ENCODE measurements around the gene NDN.
"Not testable (repeated sequence)": the region's sequence is repeated elsewhere in the genome, so short reads cannot be mapped to it uniquely, and the experiment has no call there.

The NDN gene, protein sequence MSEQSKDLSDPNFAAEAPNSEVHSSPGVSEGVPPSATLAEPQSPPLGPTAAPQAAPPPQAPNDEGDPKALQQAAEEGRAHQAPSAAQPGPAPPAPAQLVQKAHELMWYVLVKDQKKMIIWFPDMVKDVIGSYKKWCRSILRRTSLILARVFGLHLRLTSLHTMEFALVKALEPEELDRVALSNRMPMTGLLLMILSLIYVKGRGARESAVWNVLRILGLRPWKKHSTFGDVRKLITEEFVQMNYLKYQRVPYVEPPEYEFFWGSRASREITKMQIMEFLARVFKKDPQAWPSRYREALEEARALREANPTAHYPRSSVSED

DNA sequence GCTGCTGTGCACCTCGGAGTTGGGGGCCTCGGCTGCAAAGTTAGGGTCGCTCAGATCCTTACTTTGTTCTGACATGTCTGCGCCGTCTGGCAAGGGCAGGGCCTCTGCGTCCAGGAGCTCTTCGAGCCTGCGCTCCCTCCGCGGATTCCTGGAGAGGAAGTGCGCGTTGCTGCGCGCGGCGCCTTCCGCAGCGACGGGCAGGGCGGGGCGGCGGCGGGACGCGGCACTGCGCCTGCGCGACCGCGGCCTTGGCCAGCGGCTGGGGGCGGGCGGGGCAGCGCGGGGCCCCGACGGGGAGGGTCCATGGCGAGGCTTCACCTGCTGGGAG is at the start of gene NDN:
Gene NDN, minus strand, starts transcription at position 163 of the 328 bp plus-strand sequence. Its CDS starts 88 bp downstream, at position 75.
- no peak for DNase-seq (ENCODE audit: low read depth)

DNA sequence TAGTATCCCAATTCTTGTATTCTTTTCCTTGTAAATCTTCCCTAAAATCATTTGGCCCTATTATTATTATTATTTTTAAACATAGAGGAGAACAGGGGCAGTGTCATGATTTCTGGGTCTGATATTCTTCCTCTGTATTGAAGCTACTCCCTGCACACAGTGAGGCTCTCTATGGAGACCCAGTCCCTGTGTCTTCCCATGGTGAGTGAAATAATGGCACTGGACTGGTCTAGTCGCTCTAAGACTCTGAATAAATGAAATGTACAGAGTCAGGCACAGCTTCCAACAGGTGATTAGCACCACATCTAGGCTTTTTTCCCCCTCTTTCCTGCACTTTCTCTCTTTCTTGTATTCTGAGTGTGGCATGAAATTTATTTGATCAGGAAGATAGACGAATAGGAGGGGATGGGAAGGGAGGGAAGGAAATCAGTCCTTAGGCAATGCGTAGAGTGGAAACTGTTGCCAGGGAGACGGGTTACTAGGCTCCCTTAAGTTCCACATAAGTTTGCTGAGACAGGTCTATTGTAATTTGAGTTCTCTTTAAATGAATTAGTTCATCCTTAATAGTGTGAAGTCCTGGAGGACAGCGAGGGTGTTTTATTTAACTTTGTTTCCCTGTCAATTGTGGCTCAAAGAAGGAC is 49.0 kb upstream of the NDN start:
- no peak for DNase-seq (ENCODE audit: low read depth)

DNA sequence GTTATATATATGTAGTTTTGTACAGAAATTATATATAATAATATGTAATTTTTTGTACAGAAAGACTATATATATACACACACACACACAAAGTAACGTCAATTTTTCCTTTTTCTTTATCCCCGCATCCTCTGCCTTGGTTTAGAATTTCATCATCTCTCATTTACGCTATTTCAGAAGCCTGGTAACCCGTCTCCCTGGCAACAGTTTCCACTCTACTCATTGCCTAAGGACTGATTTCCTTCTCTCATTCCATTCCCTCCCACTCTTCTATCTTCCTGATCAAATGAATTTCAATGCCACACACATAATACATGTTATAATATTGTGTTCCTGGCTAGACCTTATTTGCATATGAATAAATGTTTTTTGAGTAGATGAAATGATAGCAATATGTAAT is 47.8 kb upstream of the NDN start:
- DNase-seq (ENCODE audit: low read depth): no peak

DNA sequence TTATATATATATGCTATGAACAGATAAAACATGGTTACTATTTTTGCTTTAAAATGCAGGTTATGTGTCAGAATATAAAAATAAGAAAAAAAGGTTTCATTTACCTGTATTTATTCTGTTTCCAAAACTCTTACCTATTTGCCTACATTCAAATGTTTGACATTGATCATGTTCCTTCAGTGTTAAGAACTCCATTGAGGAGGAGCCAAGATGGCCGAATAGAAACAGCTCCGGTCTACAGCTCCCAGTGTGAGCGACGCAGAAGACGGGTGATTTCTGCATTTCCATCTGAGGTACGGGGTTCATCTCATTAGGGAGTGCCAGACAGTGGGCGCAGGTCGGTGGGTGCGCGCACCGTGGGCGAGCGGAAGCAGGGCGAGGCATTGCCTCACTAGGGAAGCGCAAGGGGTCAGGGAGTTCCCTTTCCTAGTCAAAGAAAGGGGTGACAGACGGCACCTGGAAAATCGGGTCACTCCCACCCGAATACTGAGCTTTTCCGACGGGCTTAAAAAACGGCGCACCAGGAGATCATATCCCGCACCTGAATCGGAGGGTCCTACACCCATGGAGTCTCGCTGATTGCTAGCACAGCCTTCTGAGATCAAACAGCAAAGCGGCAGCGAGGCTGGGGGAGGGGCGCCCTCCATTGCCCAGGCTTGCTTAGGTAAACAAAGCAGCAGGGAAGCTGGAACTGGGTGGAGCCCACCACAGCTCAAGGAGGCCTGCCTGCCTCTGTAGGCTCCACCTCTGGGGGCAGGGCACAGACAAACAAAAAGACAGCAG is 27.0 kb upstream of the NDN start:
- DNase-seq (ENCODE audit: low read depth): not testable (repeated sequence)

DNA sequence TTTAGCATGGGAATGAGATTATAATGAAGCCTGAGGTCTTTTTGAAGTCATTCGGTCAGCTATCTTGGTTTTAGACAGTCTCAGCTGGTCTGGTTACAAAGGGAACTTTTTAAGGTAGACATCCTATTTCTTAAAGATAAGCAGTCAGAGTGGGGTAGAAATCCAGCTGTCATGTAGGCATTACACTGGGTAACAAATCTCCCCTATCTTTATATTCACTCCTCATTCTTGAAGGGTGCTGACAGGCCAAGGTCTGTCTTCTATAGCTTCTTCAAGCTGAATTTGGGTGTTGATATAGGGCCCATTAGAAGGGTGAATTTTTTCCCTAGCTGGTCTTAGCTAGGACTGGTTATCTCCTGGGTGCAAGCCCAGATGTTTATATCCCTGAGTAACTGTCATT is 21.2 kb upstream of the NDN start:
- DNase-seq (ENCODE audit: low read depth): no peak

DNA sequence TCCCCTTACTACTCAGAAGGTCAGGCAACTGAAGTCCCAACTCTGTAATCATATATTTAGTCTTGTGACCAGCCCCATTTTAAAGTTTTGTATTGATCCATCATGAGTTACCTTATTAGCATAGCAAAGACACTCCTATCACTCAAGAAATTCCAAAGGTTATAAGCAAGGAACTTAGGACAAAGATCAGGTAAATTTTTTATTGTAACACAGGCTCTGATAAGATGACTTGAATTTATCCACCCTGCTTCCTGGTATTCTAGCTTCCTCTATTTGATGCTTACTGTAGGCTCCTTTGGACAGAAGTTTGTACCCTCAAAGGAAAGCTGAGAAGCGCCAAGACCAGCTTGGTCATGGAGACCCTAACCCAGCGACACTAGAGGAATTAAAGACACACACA is 8.2 kb upstream of the NDN start:
- no peak for DNase-seq (ENCODE audit: low read depth)

DNA sequence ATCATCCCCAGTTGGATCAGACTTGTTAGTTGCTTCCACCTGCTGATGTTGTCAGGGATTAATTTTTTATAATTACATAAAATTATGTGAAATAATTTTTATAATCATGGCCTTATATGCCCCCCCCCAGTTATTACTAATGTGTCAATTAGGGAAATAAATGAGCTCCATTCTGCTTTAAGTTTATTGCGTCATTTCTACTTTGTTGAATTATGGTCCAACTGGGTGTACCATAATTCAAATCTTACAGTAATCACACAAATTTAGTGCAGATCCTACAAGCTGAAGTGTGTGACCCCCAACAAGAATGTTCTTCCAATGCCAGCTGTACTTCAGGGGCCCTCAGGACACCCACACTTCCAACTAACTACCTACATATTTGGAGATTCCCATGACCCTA is 7.5 kb upstream of the NDN start:
- no peak for DNase-seq (ENCODE audit: low read depth)

DNA sequence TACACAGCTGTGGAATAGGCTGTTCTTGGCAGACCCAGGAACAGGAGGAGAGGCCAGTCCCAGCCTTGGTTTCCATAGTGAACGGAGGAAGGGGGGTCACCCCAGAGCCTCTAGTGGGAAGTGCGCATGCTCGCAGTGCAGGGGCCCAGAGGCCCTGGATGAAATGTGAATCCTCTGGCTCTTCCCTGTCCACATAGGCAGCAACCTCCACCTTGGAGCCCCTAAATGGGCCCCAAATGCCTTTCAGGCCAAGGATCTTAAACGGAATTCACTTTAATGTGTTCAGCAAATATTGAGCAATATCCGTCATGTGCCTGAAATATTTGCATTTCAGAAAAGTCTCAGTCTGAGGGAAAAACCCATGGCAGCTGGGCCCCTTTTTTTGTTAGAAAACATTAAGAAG is 3.3 kb upstream of the NDN start:
- DNase-seq (ENCODE audit: low read depth): no peak

DNA sequence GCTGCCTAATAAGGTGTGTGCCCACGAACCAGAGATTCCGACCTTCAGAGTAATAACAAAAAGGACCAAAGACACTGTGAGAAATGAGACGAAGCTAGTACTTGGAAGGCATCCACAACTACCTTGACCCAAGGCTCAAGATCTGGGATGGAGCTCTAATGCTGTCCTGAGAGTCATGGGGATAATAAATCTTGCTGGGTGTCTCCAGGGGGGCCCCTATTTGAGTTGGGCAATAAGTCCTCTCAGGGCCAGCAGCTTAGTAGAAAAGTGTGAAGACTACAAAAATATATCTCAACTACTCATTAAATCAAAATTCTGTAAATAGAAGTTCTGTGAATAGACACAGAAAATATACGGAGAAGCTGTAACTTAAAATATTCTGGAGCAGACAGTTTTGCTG is 2.9 kb upstream of the NDN start:
- DNase-seq (ENCODE audit: low read depth): no peak

DNA sequence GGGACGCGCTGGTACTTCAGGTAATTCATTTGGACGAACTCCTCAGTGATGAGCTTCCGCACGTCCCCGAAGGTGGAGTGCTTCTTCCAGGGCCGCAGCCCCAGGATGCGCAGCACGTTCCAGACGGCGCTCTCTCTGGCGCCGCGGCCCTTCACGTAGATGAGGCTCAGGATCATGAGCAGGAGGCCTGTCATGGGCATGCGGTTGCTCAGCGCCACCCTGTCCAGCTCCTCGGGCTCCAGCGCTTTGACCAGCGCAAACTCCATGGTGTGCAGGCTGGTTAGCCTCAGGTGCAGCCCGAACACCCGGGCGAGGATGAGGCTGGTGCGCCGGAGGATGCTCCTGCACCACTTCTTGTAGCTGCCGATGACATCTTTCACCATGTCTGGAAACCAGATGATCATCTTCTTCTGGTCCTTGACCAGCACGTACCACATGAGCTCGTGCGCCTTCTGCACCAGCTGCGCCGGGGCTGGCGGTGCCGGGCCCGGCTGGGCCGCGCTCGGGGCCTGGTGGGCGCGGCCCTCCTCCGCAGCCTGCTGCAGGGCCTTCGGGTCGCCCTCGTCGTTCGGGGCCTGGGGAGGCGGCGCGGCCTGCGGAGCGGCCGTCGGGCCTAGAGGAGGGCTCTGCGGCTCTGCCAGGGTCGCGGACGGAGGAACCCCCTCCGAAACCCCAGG is 501 bp downstream of the NDN start:
- no peak for DNase-seq (ENCODE audit: low read depth)

DNA sequence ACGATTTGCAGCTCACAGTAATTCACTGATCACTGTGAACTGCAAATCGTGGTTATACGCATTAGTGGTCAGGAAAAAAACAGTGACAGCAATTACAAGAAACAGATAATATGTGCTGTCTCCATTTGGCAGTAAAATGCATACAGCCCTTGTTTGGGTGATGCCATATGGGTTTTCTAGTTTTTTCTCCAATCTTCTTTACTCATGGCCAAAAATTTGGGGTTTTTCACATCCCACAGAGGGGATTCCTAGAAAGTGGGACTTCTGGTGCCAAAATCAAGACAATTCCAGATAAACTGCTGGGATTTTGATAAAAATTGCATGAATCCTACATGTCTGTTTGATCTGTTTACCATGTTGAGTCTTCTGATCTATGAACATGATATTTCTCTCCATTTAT is 15.6 kb downstream of the NDN start:
- no peak for DNase-seq (ENCODE audit: low read depth)

DNA sequence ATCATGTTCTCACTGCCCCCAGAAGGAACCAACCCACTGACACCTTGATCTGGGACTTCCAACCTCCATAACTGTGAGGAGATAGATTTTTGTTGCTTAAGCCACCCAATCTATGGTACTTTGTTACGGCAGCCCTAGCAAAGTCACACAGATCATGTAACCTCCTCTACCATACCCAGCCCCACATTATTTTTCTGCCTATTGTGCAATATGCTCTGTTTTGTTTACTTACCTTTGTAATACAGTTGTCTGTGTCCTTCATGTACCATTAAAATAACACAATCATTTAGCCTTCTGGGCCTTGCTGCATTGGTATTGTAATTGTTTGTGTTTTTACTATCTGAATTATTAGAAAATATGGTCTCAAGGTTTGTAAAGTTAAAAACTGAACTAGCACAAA is 16.1 kb downstream of the NDN start:
- DNase-seq (ENCODE audit: low read depth): no peak

DNA sequence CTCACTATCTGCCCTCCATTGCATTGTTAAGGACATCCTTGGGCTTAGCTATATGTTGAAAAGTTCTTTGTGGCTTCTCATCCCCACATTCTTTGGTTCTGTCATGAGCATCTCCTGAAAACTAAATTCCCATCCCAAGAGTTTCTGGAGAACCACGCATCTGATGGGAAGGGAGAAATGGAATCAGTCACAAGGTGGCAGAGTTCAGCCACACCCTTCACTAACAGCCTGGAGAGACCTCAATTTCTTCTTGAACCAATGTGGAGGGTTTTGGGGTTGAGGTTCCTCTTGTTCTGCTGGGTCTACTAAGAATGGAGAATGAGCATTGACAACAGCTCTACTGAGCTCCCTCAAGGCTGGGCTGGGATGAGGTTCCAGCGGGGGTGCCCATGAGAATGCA is 23.9 kb downstream of the NDN start:
- no peak for DNase-seq (ENCODE audit: low read depth)

DNA sequence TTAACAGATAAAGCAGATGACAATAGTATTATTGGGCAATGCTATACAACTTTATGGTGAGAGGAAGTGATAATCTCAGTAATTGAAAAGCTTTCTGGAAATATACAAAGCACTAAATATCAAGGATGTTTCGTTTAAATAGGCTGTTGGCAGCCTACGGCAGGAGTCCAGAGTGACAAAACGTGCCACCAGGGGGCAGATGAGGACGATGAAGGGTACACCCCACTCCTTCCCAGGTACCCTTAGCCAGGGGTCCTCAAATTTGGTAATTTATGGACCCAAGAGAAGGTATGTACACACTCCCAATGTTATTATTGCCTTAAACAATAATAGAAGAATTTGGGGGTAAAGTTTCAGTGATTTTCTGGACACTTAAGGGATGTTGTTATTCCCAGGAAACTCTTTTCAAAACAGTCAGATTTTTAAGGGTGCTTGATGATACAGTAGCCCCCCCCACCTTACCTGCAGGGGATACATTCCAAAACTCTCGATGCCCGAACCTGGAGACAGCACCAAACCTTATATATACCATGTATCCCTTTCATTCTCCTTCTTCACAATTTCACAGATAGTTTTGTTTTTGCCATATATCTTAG is 38.1 kb downstream of the NDN start:
- DNase-seq (ENCODE audit: low read depth): no peak

DNA sequence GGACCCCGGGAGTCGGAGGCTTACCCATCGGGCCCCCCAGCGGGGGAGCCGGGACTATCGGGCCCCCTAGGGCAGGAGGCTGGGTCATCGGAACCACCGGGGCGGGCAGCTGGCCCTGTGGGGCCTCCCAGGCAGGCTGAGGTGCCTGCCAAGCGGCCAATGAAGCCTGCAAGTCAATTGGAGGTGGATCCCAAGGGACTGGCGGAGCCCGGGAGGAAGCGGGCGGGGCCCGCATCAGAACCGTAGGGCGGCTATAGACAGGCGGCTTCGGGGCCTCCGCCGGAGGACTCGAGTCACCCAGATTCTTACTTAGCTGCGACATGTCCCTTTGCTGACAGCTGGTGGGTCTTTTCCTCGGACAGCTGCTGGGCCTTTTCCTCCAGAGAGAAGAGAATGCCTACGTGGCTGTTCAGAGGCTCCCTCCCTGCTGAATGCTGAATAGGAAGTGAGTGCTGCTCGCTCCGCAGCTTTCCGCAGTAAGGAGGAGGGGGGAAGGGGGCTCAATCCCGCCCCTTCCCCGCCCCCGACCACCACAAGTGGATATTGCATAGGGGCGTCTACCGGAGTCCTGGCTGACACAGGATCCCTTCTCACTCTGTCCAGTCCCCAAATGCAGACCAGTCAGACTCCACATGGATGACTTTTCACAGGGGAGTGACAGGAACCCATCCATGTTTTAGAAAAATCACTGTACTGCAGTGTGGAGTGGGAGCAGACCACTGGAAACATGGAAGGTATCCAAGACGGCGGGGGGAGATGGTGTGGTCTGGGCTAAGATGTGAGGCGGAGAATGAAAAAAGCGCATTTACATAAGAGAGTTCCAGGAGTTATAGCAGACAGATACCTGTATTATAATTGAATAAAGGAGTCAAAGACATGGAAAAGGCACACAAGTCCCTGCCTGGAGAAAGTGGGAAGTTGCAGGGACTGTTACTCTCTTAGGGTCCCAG is 39.4 kb downstream of the NDN start, which contains the start of gene MAGEL2:
Gene MAGEL2, minus strand, starts transcription at position 447 of the 950 bp plus-strand sequence. Its CDS starts 125 bp downstream, at position 322.
- DNase-seq (ENCODE audit: low read depth): no peak

DNA sequence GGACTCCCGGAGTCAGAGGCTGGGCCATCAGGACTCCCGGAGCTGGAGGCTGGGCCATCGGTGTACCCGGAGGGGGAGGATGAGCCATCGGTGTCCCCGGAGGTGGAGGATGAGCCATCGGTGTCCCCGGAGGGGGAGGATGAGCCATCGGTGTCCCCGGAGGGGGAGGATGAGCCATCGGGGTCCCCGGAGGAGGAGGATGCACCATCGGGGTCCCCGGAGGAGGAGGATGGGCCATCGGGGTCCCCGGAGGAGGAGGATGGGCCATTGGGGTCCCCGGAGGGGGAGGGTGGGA is 40.2 kb downstream of the NDN start:
- DNase-seq (ENCODE audit: low read depth): no peak

DNA sequence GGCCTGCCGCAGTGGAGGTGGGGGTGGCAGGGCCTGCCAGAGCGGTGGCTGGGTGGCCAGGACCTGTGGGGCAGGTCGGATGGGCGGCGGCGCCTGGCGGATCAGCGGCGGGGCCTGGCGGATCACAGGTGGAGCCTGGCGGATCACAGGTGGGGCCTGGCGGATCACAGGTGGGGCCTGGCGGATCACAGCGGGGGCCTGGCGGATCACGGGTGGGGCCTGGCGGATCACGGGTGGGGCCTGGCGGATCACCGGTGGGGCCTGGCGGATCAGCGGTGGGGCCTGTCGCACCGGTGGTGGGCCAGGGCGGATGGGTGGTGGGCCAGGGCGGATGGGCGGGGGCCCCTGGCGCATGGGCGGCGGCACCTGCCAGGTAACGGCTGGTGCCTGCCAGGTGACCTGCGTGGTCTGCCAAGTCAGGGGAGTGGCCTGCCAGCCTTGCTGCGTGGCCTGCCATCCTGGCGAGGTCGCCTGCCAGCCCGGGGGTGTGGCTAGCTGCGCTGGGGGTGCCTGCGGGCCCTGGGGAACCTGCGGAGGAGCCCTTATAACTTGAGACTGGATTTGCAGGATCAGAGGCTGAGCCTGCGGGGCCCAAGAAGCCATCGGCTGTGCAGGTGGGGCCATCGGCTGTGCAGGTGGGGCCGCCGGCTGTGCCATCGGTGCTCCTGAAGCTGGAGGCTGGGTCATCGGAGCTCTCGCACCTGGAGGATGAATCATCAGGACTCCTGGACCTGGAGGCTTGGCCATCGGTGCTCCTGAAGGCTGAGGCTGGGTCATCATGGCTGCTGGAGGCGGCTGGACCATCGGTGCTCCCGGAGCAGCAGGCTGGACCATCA is 40.7 kb downstream of the NDN start:
- DNase-seq (ENCODE audit: low read depth): no peak

DNA sequence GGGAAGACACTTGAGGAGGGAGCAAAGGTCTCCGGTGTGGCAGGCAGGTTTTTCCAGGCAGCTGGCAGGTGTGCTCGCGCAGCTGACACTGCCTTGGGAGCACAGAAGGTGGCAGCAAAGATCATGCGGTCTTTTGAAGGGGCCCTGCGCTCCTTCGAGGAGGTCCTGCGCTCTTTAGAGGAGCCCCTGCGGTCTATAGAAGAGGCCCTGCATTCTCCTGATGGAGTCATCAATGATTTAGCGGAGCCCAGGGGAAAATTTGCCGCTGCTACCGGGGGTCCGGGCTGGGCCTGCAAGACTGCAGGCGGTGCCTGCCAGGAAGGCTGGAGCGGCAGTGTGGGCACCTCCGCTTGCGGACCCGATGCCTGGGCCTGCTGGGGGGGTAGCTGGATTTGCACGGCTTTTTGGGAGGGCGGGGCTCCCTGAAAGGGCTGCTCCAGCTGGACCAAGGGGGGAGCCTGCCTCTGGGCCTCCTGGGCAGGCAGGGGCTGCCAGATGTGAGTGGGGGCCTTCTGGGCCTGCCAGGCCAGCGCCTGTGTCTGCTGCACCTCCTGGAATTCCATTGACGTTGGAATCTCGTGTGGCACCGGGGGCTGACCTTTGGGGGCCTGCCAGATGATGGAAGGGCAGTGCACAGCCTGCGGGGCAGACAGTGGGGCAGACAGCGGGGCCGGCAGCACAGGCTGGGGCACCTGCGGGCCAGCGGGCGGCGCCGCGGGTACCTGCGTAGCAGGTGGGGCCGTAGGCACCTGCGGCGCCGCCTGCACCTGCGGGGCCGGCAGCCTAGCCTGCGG is 41.5 kb downstream of the NDN start:
- DNase-seq (ENCODE audit: low read depth): no peak

DNA sequence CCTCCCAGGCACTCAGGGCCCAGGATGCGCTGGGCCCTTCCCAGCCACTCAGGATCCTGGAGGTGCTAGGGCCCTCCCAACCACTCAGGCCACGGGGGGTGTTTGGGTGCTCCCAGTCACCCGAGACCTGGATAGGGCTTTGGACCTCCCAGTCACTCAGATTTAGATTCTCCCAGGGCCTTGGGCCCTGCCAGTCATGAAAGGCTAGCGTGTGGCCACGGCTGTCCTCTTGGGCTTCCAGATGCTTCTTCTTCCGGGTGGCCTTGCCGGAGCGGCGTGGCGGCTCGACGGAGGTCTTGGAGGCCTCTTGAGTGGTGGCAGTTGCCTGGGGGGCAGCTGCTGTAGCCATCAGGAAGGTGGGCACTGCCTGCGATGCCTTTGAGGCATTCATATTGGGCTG is 42.3 kb downstream of the NDN start:
- no peak for DNase-seq (ENCODE audit: low read depth)

All from T-helper 22 cell (primary cell).